ENCODE measurements around the gene SLC35C1.

DNA sequence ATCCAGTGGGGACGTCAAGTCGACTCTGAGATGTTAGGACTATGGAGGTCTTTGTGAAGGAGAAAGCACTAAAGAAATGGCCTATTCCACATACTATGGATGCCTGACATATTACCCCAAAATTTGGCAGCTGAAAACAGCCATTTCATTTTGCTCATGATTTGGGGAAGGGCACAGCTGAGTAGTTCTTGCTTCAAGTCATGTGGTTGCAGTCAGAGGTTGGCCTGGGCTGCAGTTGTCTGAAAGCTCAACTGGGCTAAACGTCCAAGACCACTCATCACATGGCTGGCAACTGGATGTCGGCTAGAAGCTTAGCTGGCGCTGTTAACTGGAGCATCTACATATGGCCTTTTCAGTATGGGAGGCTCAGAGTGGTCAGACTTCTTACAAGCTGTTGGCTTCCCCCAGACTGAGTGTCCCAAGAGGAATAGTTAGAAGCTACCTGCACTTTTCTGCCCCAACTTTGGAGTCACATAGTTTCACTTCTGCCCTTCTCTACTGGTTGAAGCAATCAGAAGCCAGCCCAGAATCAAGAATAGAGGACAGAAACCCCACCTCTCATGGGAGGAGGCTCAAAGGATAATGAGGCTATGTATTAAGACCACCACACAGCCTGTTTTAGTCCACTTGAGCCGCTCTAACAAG, 14.1 kb downstream of the SLC35C1 start:
- TF ChIP-seq NFE2 (IDR thresholded peaks at IDR 0.05; ENCODE audit: low read depth) (no peak), SRSF1 (IDR thresholded peaks at IDR 0.05; ENCODE audit: low read depth, low read length) (no peak), CHD2 (IDR thresholded peaks at IDR 0.05; ENCODE audit: low read depth, low read length) (no peak), POLR2A (conservative IDR thresholded peaks at IDR 0.05) (no peak), CEBPB (tag; IDR thresholded peaks at IDR 0.05) (no peak)
- TF ChIP-seq, protein P1, sequence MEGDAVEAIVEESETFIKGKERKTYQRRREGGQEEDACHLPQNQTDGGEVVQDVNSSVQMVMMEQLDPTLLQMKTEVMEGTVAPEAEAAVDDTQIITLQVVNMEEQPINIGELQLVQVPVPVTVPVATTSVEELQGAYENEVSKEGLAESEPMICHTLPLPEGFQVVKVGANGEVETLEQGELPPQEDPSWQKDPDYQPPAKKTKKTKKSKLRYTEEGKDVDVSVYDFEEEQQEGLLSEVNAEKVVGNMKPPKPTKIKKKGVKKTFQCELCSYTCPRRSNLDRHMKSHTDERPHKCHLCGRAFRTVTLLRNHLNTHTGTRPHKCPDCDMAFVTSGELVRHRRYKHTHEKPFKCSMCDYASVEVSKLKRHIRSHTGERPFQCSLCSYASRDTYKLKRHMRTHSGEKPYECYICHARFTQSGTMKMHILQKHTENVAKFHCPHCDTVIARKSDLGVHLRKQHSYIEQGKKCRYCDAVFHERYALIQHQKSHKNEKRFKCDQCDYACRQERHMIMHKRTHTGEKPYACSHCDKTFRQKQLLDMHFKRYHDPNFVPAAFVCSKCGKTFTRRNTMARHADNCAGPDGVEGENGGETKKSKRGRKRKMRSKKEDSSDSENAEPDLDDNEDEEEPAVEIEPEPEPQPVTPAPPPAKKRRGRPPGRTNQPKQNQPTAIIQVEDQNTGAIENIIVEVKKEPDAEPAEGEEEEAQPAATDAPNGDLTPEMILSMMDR (IDR thresholded peaks at IDR 0.05 in 2 of 3, conservative IDR thresholded peaks at IDR 0.05 in 1 of 3; ENCODE audit: insufficient read depth in 2 of 3, low read depth in 1 of 3, low read length in 3 of 3) = no peak
- TF ChIP-seq, protein P2, sequence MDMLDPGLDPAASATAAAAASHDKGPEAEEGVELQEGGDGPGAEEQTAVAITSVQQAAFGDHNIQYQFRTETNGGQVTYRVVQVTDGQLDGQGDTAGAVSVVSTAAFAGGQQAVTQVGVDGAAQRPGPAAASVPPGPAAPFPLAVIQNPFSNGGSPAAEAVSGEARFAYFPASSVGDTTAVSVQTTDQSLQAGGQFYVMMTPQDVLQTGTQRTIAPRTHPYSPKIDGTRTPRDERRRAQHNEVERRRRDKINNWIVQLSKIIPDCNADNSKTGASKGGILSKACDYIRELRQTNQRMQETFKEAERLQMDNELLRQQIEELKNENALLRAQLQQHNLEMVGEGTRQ (CRISPR knock-in tag; IDR thresholded peaks at IDR 0.05) = no peak

Data from K562 (cell line).